ENCODE results near the gene F9.

Gene F9

DNA sequence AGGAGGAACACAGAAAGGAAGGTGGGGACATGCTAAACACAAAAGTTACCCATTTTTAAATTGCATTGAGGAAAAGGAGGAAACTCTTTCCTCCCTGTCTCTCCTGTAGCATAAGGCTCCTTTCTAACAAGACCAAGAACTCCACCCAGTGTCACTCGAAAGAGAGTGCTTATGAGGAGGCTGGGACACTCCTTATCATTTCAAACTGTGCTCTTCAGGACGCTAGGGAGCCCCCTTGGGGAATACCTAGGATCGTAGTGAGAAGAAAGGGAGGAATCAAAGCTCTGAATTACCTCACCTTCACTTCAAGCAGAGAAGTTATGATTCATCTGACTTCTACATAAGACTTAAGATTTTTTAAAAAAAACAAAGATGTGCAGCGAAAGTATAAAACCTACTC, 65.5 kb downstream of the F9 start:
- Histone ChIP-seq H3K27ac (no peak overlapping the region), H3K27me3 (ENCODE audit: insufficient read depth, low read depth) (no peaks in the 10 kb centered on the region), H3K9ac (no peak overlapping the region), H4K20me1 (ENCODE audit: insufficient read depth) (no peaks in the 10 kb centered on the region), H2AFZ (ENCODE audit: low read depth) (no peak overlapping the region), H3K4me1 (ENCODE audit: low read depth, poor library complexity, severe bottlenecking) (no peaks in the 10 kb centered on the region), H3K36me3 (ENCODE audit: insufficient read depth) (no peaks in the 10 kb centered on the region), H3K4me3 (IDR thresholded peaks at IDR 0.05; ENCODE audit: insufficient read depth, low read depth, low read length) (no peak overlapping the region), H3K79me2 (ENCODE audit: insufficient read depth, low read depth) (no peaks in the 10 kb centered on the region), H3K4me2 (no peak overlapping the region)
- TF ChIP-seq, protein P1, sequence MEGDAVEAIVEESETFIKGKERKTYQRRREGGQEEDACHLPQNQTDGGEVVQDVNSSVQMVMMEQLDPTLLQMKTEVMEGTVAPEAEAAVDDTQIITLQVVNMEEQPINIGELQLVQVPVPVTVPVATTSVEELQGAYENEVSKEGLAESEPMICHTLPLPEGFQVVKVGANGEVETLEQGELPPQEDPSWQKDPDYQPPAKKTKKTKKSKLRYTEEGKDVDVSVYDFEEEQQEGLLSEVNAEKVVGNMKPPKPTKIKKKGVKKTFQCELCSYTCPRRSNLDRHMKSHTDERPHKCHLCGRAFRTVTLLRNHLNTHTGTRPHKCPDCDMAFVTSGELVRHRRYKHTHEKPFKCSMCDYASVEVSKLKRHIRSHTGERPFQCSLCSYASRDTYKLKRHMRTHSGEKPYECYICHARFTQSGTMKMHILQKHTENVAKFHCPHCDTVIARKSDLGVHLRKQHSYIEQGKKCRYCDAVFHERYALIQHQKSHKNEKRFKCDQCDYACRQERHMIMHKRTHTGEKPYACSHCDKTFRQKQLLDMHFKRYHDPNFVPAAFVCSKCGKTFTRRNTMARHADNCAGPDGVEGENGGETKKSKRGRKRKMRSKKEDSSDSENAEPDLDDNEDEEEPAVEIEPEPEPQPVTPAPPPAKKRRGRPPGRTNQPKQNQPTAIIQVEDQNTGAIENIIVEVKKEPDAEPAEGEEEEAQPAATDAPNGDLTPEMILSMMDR (conservative IDR thresholded peaks at IDR 0.05; ENCODE audit: low read depth, low read length) = no peak

DNA sequence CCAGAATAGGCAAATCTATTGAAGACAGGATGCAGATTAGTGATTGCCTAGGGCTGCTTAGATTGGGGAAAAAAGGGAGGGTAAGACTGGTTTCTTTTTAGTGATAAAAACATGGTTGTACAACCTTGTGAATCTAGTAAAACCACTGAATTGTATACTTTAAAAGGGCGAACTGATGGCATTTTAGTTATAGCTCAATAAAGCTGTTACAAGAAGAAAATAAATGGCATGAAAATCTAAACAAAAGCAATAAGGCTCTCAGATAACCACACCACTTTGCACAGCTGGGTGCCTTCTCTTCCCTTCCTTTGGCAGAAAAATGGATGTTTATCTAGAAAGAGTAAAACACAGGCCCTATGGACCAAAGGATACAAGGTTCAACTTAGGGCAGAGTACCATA, 69.6 kb downstream of the F9 start:
- no peaks in the 10 kb centered on the region for H3K36me3 ChIP-seq (ENCODE audit: insufficient read depth)
- H3K4me3 ChIP-seq (IDR thresholded peaks at IDR 0.05; ENCODE audit: insufficient read depth, low read depth, low read length) = no peak overlapping the region
- H3K79me2 ChIP-seq (ENCODE audit: insufficient read depth, low read depth) = no peaks in the 10 kb centered on the region
- no peak overlapping the region for H2AFZ ChIP-seq (ENCODE audit: low read depth)
- H3K27me3 ChIP-seq (ENCODE audit: insufficient read depth, low read depth) = no peaks in the 10 kb centered on the region
- no peak overlapping the region for H3K27ac ChIP-seq
- TF ChIP-seq, protein P1 (conservative IDR thresholded peaks at IDR 0.05; ENCODE audit: low read depth, low read length) = no peak
- no peak overlapping the region for H3K4me2 ChIP-seq
- no peaks in the 10 kb centered on the region for H3K4me1 ChIP-seq (ENCODE audit: low read depth, poor library complexity, severe bottlenecking)
- no peak overlapping the region for H3K9ac ChIP-seq
- no peaks in the 10 kb centered on the region for H4K20me1 ChIP-seq (ENCODE audit: insufficient read depth)

Measured in KMS-11 (cell line).